Gastroesophageal sphincter (tissue), 3 donors: Measurements from ENCODE around the gene UPP1.

Source experiments
- EP300 ChIP-seq: sonication (generic); formaldehyde crosslinking; IDR thresholded peaks from one replicate; pipeline ENCODE4 v1.6.1; 2017; ENCODE audit warnings: antibody characterized with exemption, mild to moderate bottlenecking
- POLR2A ChIP-seq, 2 donors: fragments of 450-650 bp; IDR thresholded peaks; one replicate each; pipeline ENCODE4 v1.6.1; 2017; ENCODE audit warnings: antibody characterized with exemption in 2 of 2, mild to moderate bottlenecking in 2 of 2, moderate library complexity in 1 of 2
- TF ChIP-seq, protein P1 (sequence below), 4 experiments: fragments of 200-600 bp in 2 of 4; fragments of 450-650 bp in 2 of 4; sonication (generic) in 1 of 4; IDR thresholded peaks; one replicate each; pipeline ENCODE4 v1.5.1; 2017 to 2019; ENCODE audit warnings: antibody characterized with exemption in 4 of 4, mild to moderate bottlenecking in 2 of 4, moderate library complexity in 2 of 4

DNA sequence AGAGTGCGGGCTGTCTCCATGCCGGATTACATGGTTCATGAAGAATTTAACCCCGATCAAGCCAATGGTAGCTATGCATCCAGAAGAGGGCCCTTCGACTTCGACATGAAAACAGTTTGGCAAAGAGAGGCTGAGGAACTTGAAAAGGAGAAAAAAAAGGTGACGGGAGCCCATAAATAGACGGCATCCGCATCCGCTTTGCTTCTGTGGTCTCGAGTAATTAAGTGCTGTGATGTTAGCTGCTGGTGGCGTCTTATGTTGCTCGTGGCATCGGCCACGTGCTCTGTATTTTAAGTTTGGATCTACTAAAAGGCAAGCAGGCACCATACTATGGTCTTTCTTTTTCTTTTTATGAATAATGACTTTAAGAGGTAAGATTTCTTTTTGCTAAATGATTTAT lies 42.6 kb upstream of the UPP1 start:
- TF ChIP-seq, protein P1, sequence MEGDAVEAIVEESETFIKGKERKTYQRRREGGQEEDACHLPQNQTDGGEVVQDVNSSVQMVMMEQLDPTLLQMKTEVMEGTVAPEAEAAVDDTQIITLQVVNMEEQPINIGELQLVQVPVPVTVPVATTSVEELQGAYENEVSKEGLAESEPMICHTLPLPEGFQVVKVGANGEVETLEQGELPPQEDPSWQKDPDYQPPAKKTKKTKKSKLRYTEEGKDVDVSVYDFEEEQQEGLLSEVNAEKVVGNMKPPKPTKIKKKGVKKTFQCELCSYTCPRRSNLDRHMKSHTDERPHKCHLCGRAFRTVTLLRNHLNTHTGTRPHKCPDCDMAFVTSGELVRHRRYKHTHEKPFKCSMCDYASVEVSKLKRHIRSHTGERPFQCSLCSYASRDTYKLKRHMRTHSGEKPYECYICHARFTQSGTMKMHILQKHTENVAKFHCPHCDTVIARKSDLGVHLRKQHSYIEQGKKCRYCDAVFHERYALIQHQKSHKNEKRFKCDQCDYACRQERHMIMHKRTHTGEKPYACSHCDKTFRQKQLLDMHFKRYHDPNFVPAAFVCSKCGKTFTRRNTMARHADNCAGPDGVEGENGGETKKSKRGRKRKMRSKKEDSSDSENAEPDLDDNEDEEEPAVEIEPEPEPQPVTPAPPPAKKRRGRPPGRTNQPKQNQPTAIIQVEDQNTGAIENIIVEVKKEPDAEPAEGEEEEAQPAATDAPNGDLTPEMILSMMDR (IDR thresholded peaks at IDR 0.05) = no peak
- no peak for TF ChIP-seq POLR2A (IDR thresholded peaks at IDR 0.05)
- TF ChIP-seq EP300 = no peak
